HepG2 (cell line): ENCODE data around the gene C1orf141. TPM values are rescaled to one million over a fixed set of nuclear protein-coding genes. Genes with fewer than 3 reads are reported as not detected.

ENCODE experiments used
- EHMT2 ChIP-seq: fragments of 200-600 bp; sonication (generic); IDR thresholded peaks from 2 replicates; pipeline ENCODE4 v1.7.0; 2017; ENCODE audit warnings: antibody characterized with exemption, low read depth, low read length, borderline replicate concordance
- EZH2 ChIP-seq: conservative IDR thresholded peaks from 2 replicates; pipeline ENCODE4 v1.6.1; 2012; ENCODE audit warnings: mild to moderate bottlenecking, low read depth, low read length, moderate library complexity
- FOSL2 ChIP-seq: sonication (generic); formaldehyde crosslinking; IDR thresholded peaks from 2 replicates; pipeline ENCODE4 v1.4.0; 2020; ENCODE audit warnings: missing genetic modification reagents
- IKZF1 ChIP-seq: fragments of 450-650 bp; IDR thresholded peaks from 2 replicates; pipeline ENCODE4 v1.7.1; 2016
- MEIS1 ChIP-seq: sonication (generic); formaldehyde crosslinking; IDR thresholded peaks from 2 replicates; pipeline ENCODE4 v1.9.0; 2021; ENCODE audit warnings: mild to moderate bottlenecking, missing genetic modification reagents, moderate library complexity, borderline replicate concordance
- MIXL1 ChIP-seq: IDR thresholded peaks from 2 replicates; pipeline ENCODE4 v1.6.1; 2016
- NAIF1 ChIP-seq: sonication (generic); formaldehyde crosslinking; IDR thresholded peaks from 2 replicates; pipeline ENCODE4 v1.5.0; 2020; ENCODE audit warnings: mild to moderate bottlenecking, missing genetic modification reagents, borderline replicate concordance
- NFYB ChIP-seq: sonication (generic); formaldehyde crosslinking; IDR thresholded peaks from 2 replicates; pipeline ENCODE4 v1.4.0; 2020; ENCODE audit warnings: missing genetic modification reagents
- ZBTB38 ChIP-seq: sonication (generic); formaldehyde crosslinking; IDR thresholded peaks from 2 replicates; pipeline ENCODE4 v1.5.1; 2020; ENCODE audit warnings: mild to moderate bottlenecking, missing genetic modification reagents
- ZBTB8A ChIP-seq: sonication (generic); formaldehyde crosslinking; IDR thresholded peaks from 2 replicates; pipeline ENCODE4 v1.4.0; 2020; ENCODE audit warnings: mild to moderate bottlenecking, low read depth, missing genetic modification reagents, borderline replicate concordance
- ZNF530 ChIP-seq: sonication (generic); formaldehyde crosslinking; IDR thresholded peaks from 2 replicates; pipeline ENCODE4 v1.5.0; 2020; ENCODE audit warnings: low read depth, mild to moderate bottlenecking, missing genetic modification reagents
- ZNF83 ChIP-seq: sonication (generic); formaldehyde crosslinking; IDR thresholded peaks from 2 replicates; pipeline ENCODE4 v1.4.0; 2020; ENCODE audit warnings: missing genetic modification reagents, mild to moderate bottlenecking, borderline replicate concordance
- ZSCAN25 ChIP-seq: sonication (generic); formaldehyde crosslinking; IDR thresholded peaks from 2 replicates; pipeline ENCODE4 v1.8.0; 2022; ENCODE audit warnings: mild to moderate bottlenecking, missing genetic modification reagents
- polyA plus RNA-seq, 8 experiments: library from polyadenylated mRNA; depleted of rRNA in 3 of 8; stranded (reverse) in 7 of 8; unstranded in 1 of 8; fragments of >200 nt; fragmentation: Illumina TruSeq in 4 of 8; extraction: Trizol in 4 of 8; gene quantifications; 2 replicates each; pipeline versions ENCODE4 v1.2.1 to v1.2.3, GENCODE V29; 2011 to 2016; ENCODE audit warnings: low read depth in 4 of 8, missing spikeins in 1 of 8, mixed read lengths in 1 of 8; ENCODE audit not compliant: insufficient read depth in 1 of 8
- total RNA-seq, 5 experiments: library from RNA; depleted of rRNA; stranded (reverse); fragments of >200 nt; fragmentation: Illumina TruSeq; extraction: Trizol; gene quantifications; 2 replicates each; pipeline ENCODE4 v1.2.3, GENCODE V29; 2016; ENCODE audit warnings: low read depth in 1 of 5
- TF ChIP-seq, protein P1 (sequence below): sonication (generic); formaldehyde crosslinking; IDR thresholded peaks from 2 replicates; pipeline ENCODE4 v1.4.0; 2020; ENCODE audit warnings: missing genetic modification reagents
- TF ChIP-seq, protein P2 (sequence below): IDR thresholded peaks from 2 replicates; pipeline ENCODE4 v1.6.1; 2016; ENCODE audit warnings: low read depth
- TF ChIP-seq, protein P3 (sequence below): IDR thresholded peaks from 2 replicates; pipeline ENCODE4 v1.6.1; 2012; ENCODE audit warnings: low read length, improper control_type of control experiment
- TF ChIP-seq, protein P4 (sequence below): sonication (generic); formaldehyde crosslinking; IDR thresholded peaks from 2 replicates; pipeline ENCODE4 v1.5.1; 2020; ENCODE audit warnings: mild to moderate bottlenecking, missing genetic modification reagents, borderline replicate concordance

C1orf141 gene
- total and polyA plus RNA-seq, 2 of the 13 experiments (the other 11 are each of a cell fraction or from before 2014, with no cell fraction given), result not detected

DNA sequence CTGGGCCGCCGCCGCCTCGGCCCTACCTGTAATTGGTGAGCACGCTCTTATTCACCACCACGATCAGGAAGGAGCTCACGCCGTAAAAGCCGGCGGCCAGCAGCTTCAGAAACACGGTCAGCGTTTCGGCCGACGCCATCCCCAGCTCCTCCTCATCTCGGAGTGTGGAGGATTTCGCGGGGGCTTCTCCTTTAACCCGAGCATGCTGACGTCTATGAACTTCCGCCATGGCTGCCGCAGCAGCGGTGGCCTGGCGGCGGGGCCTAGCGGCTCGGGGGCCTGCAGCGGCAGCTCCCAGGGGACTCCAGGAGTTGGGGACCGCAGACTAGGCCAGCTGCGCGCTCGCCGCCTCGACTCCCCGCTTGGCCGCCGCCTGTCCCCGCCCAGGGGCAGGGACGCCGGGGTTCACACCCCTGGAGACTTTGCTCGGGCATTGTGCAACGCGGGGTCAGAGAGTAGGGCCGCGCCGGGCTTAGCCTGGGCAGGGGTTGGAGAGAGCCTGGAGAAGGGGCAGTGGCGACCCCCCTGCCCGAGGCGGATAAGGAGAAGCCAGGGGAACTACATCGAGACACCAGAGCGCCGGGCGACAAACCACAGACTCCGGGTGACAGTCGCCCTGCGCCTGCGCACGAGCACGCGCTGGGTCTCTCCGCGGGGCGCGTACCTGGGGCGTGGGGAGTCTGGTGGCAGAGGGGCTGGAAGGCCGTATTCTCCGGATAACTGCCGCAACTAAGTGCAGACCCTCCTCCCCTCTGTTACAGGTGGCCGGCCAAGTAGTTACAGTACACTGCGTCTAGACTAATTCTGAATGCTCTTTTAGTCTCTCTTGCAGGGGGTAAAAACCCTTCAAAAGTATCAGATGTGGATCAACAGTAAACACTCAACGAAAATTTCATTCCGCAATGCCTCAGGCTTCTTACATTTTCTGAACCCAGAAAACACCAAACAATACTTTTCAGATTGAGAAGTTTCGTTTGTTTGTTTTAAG, 80.7 kb downstream of the C1orf141 start, which contains the start of gene SLC35D1 (continued):
- TF ChIP-seq, protein P1, sequence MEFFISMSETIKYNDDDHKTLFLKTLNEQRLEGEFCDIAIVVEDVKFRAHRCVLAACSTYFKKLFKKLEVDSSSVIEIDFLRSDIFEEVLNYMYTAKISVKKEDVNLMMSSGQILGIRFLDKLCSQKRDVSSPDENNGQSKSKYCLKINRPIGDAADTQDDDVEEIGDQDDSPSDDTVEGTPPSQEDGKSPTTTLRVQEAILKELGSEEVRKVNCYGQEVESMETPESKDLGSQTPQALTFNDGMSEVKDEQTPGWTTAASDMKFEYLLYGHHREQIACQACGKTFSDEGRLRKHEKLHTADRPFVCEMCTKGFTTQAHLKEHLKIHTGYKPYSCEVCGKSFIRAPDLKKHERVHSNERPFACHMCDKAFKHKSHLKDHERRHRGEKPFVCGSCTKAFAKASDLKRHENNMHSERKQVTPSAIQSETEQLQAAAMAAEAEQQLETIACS (CRISPR knock-in tag), result peak; percentile 89
- TF ChIP-seq, protein P2, sequence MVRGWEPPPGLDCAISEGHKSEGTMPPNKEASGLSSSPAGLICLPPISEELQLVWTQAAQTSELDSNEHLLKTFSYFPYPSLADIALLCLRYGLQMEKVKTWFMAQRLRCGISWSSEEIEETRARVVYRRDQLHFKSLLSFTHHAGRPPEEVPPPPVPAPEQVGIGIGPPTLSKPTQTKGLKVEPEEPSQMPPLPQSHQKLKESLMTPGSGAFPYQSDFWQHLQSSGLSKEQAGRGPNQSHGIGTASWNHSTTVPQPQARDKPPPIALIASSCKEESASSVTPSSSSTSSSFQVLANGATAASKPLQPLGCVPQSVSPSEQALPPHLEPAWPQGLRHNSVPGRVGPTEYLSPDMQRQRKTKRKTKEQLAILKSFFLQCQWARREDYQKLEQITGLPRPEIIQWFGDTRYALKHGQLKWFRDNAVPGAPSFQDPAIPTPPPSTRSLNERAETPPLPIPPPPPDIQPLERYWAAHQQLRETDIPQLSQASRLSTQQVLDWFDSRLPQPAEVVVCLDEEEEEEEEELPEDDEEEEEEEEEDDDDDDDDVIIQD (CRISPR knock-in tag), result no peak
- TF ChIP-seq ZBTB8A (CRISPR knock-in tag) (no peak; the same call in 1 of the 2 replicates), ZSCAN25 (CRISPR knock-in tag) (peak; percentile 84), MEIS1 (CRISPR knock-in tag) (no peak; the same call in 1 of the 2 replicates), EZH2 (no peak), ZNF83 (CRISPR knock-in tag) (no peak), FOSL2 (CRISPR knock-in tag) (no peak; the same call in 1 of the 2 replicates), EHMT2 (no peak), ZNF530 (CRISPR knock-in tag) (no peak), IKZF1 (no peak), ZBTB38 (CRISPR knock-in tag) (peak; percentile 35; the same call in 1 of the 2 replicates), NFYB (CRISPR knock-in tag) (no peak), NAIF1 (peak; percentile 37; the same call in 1 of the 2 replicates), MIXL1 (CRISPR knock-in tag) (peak; percentile 13; the same call in 1 of the 2 replicates)
- TF ChIP-seq, protein P3, sequence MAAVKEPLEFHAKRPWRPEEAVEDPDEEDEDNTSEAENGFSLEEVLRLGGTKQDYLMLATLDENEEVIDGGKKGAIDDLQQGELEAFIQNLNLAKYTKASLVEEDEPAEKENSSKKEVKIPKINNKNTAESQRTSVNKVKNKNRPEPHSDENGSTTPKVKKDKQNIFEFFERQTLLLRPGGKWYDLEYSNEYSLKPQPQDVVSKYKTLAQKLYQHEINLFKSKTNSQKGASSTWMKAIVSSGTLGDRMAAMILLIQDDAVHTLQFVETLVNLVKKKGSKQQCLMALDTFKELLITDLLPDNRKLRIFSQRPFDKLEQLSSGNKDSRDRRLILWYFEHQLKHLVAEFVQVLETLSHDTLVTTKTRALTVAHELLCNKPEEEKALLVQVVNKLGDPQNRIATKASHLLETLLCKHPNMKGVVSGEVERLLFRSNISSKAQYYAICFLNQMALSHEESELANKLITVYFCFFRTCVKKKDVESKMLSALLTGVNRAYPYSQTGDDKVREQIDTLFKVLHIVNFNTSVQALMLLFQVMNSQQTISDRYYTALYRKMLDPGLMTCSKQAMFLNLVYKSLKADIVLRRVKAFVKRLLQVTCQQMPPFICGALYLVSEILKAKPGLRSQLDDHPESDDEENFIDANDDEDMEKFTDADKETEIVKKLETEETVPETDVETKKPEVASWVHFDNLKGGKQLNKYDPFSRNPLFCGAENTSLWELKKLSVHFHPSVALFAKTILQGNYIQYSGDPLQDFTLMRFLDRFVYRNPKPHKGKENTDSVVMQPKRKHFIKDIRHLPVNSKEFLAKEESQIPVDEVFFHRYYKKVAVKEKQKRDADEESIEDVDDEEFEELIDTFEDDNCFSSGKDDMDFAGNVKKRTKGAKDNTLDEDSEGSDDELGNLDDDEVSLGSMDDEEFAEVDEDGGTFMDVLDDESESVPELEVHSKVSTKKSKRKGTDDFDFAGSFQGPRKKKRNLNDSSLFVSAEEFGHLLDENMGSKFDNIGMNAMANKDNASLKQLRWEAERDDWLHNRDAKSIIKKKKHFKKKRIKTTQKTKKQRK, result no peak
- TF ChIP-seq, protein P4, sequence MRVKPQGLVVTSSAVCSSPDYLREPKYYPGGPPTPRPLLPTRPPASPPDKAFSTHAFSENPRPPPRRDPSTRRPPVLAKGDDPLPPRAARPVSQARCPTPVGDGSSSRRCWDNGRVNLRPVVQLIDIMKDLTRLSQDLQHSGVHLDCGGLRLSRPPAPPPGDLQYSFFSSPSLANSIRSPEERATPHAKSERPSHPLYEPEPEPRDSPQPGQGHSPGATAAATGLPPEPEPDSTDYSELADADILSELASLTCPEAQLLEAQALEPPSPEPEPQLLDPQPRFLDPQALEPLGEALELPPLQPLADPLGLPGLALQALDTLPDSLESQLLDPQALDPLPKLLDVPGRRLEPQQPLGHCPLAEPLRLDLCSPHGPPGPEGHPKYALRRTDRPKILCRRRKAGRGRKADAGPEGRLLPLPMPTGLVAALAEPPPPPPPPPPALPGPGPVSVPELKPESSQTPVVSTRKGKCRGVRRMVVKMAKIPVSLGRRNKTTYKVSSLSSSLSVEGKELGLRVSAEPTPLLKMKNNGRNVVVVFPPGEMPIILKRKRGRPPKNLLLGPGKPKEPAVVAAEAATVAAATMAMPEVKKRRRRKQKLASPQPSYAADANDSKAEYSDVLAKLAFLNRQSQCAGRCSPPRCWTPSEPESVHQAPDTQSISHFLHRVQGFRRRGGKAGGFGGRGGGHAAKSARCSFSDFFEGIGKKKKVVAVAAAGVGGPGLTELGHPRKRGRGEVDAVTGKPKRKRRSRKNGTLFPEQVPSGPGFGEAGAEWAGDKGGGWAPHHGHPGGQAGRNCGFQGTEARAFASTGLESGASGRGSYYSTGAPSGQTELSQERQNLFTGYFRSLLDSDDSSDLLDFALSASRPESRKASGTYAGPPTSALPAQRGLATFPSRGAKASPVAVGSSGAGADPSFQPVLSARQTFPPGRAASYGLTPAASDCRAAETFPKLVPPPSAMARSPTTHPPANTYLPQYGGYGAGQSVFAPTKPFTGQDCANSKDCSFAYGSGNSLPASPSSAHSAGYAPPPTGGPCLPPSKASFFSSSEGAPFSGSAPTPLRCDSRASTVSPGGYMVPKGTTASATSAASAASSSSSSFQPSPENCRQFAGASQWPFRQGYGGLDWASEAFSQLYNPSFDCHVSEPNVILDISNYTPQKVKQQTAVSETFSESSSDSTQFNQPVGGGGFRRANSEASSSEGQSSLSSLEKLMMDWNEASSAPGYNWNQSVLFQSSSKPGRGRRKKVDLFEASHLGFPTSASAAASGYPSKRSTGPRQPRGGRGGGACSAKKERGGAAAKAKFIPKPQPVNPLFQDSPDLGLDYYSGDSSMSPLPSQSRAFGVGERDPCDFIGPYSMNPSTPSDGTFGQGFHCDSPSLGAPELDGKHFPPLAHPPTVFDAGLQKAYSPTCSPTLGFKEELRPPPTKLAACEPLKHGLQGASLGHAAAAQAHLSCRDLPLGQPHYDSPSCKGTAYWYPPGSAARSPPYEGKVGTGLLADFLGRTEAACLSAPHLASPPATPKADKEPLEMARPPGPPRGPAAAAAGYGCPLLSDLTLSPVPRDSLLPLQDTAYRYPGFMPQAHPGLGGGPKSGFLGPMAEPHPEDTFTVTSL, result no peak
